ENCODE measurements around the gene CNTNAP5.

Gene CNTNAP5

GRCh38 chr2:124755386-124755785 is 730.3 kb downstream of the CNTNAP5 start:
- no peak for DNase-seq (ENCODE audit: low read depth)
- no peak overlapping the region for H3K4me3 ChIP-seq (ENCODE audit: low read depth, low read length)
- TF ChIP-seq, protein P1, sequence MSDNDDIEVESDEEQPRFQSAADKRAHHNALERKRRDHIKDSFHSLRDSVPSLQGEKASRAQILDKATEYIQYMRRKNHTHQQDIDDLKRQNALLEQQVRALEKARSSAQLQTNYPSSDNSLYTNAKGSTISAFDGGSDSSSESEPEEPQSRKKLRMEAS (IDR thresholded peaks at IDR 0.05; ENCODE audit: low read depth, low read length): no peak
- TF ChIP-seq POLR2A (IDR thresholded peaks at IDR 0.05; ENCODE audit: extremely low read depth, insufficient read length) (no peak), MYC (IDR thresholded peaks at IDR 0.05; ENCODE audit: low read depth, low read length) (no peak), CTCF (IDR thresholded peaks at IDR 0.05; ENCODE audit: low read depth, low read length) (no peak)

- no peak for TF ChIP-seq MYC (IDR thresholded peaks at IDR 0.05; ENCODE audit: low read depth, low read length)
- no peak for TF ChIP-seq POLR2A (IDR thresholded peaks at IDR 0.05; ENCODE audit: extremely low read depth, insufficient read length)
- TF ChIP-seq, protein P1 (IDR thresholded peaks at IDR 0.05; ENCODE audit: low read depth, low read length): no peak
- TF ChIP-seq CTCF (IDR thresholded peaks at IDR 0.05; ENCODE audit: low read depth, low read length): no peak
- DNase-seq (ENCODE audit: low read depth): no peak
- no peak overlapping the region for H3K4me3 ChIP-seq (ENCODE audit: low read depth, low read length)
Measured at GRCh38 chr2:124756048-124756447, 731.0 kb downstream of the CNTNAP5 start.

DNA sequence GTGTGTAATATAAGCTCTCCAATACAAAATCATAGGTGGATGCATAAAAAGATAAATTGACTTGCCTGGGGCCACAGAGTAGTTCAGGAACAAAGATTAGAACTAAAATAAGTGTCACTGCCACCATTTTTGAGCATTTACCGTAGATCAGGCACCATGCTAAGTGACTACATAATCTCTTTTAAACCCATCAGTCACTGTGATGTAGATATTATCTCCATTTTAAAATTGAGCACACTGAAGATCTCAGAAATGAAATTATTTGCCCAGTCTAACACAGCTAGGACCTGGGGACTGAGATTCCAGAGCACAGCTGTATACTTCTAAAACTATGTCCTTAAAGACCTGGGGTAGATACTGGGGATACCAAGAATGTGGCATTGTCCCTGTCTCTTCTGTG is 737.3 kb downstream of the CNTNAP5 start:
- no peak for DNase-seq (ENCODE audit: low read depth)
- TF ChIP-seq CTCF (IDR thresholded peaks at IDR 0.05; ENCODE audit: low read depth, low read length): no peak
- TF ChIP-seq MYC (IDR thresholded peaks at IDR 0.05; ENCODE audit: low read depth, low read length): no peak
- TF ChIP-seq, protein P1 (IDR thresholded peaks at IDR 0.05; ENCODE audit: low read depth, low read length): no peak
- TF ChIP-seq POLR2A (IDR thresholded peaks at IDR 0.05; ENCODE audit: extremely low read depth, insufficient read length): no peak
- no peak overlapping the region for H3K4me3 ChIP-seq (ENCODE audit: low read depth, low read length)

GRCh38 chr2:124763611-124764010 is 738.5 kb downstream of the CNTNAP5 start:
- TF ChIP-seq CTCF (IDR thresholded peaks at IDR 0.05; ENCODE audit: low read depth, low read length): no peak
- TF ChIP-seq, protein P1 (IDR thresholded peaks at IDR 0.05; ENCODE audit: low read depth, low read length): no peak
- DNase-seq (ENCODE audit: low read depth): no peak
- no peak overlapping the region for H3K4me3 ChIP-seq (ENCODE audit: low read depth, low read length)

GRCh38 chr2:124774781-124775180 is 749.7 kb downstream of the CNTNAP5 start:
- no peak for TF ChIP-seq MYC (IDR thresholded peaks at IDR 0.05; ENCODE audit: low read depth, low read length)
- no peak for TF ChIP-seq POLR2A (IDR thresholded peaks at IDR 0.05; ENCODE audit: extremely low read depth, insufficient read length)
- no peak for TF ChIP-seq CTCF (IDR thresholded peaks at IDR 0.05; ENCODE audit: low read depth, low read length)
- TF ChIP-seq, protein P1 (IDR thresholded peaks at IDR 0.05; ENCODE audit: low read depth, low read length): no peak
- H3K4me3 ChIP-seq (ENCODE audit: low read depth, low read length): no peak overlapping the region
- no peak for DNase-seq (ENCODE audit: low read depth)

GRCh38 chr2:124776332-124776731 is 751.2 kb downstream of the CNTNAP5 start:
- no peak overlapping the region for H3K4me3 ChIP-seq (ENCODE audit: low read depth, low read length)
- TF ChIP-seq, protein P1 (IDR thresholded peaks at IDR 0.05; ENCODE audit: low read depth, low read length): no peak
- TF ChIP-seq CTCF (IDR thresholded peaks at IDR 0.05; ENCODE audit: low read depth, low read length): no peak
- no peak for TF ChIP-seq POLR2A (IDR thresholded peaks at IDR 0.05; ENCODE audit: extremely low read depth, insufficient read length)
- TF ChIP-seq MYC (IDR thresholded peaks at IDR 0.05; ENCODE audit: low read depth, low read length): no peak
- no peak for DNase-seq (ENCODE audit: low read depth)
